Astrocyte (in vitro differentiated cells and primary cell): ENCODE measurements around the gene ITGAE. TPM values are rescaled to one million over a fixed set of nuclear protein-coding genes. Genes with fewer than 3 reads are reported as not detected.

Experiments
- DNase-seq: peaks from one replicate; pipeline ENCODE4 v3.0.0-alpha.2; 2010; ENCODE audit warnings: low read depth
- FAIRE-seq: peaks from 2 replicates; lab custom pipeline; 2011; peaks lifted over from hg19 to GRCh38; lab: Jason Lieb, UNC
- H2AFZ ChIP-seq: 2 replicates; pipeline ENCODE4 v1.6.0; 2012; ENCODE audit warnings: low read depth, low read length, inconsistent platforms
- H3K27ac ChIP-seq: 2 replicates; pipeline ENCODE4 v1.5.1; 2011; ENCODE audit warnings: low read depth, low read length, inconsistent platforms
- H3K27me3 ChIP-seq: 2 replicates; pipeline ENCODE4 v1.6.0; 2011; ENCODE audit warnings: low read length, inconsistent platforms; ENCODE audit not compliant: insufficient read depth
- H3K36me3 ChIP-seq: 2 replicates; pipeline ENCODE4 v1.5.1; 2011; ENCODE audit warnings: low read length, inconsistent platforms; ENCODE audit not compliant: insufficient read depth
- H3K4me1 ChIP-seq: 2 replicates; pipeline ENCODE4 v1.5.1; 2011; ENCODE audit warnings: low read length, inconsistent platforms; ENCODE audit not compliant: insufficient read depth
- H3K4me2 ChIP-seq: 2 replicates; pipeline ENCODE4 v1.6.0; 2012; ENCODE audit warnings: low read length, inconsistent platforms
- H3K4me3 ChIP-seq: 2 replicates; pipeline ENCODE4 v1.5.1; 2011; ENCODE audit warnings: low read depth, mild to moderate bottlenecking, low read length, inconsistent platforms; ENCODE audit not compliant: insufficient read depth
- H3K79me2 ChIP-seq: 2 replicates; pipeline ENCODE4 v1.6.0; 2012; ENCODE audit warnings: mild to moderate bottlenecking, low read length, inconsistent platforms; ENCODE audit not compliant: insufficient read depth
- H3K9ac ChIP-seq: 2 replicates; pipeline ENCODE4 v1.6.0; 2012; ENCODE audit warnings: mild to moderate bottlenecking, low read length, inconsistent platforms
- H3K9me3 ChIP-seq: 2 replicates; pipeline ENCODE4 v1.5.1; 2012; ENCODE audit warnings: low read depth, mild to moderate bottlenecking, low read length, inconsistent platforms; ENCODE audit not compliant: insufficient read depth
- H4K20me1 ChIP-seq: 2 replicates; pipeline ENCODE4 v1.6.0; 2012; ENCODE audit warnings: low read length, inconsistent platforms; ENCODE audit not compliant: insufficient read depth
- H3K27ac Mint-ChIP-seq: one replicate; pipeline ENCODE4 v1.8.0; 2021; ENCODE audit warnings: mild to moderate bottlenecking, mixed read lengths; ENCODE audit not compliant: unreplicated experiment
- H3K27me3 Mint-ChIP-seq: one replicate; pipeline ENCODE4 v1.8.0; 2021; ENCODE audit warnings: low read depth, mixed read lengths; ENCODE audit not compliant: unreplicated experiment
- H3K36me3 Mint-ChIP-seq: one replicate; pipeline ENCODE4 v1.8.0; 2021; ENCODE audit warnings: low read depth, mixed read lengths; ENCODE audit not compliant: unreplicated experiment
- H3K4me1 Mint-ChIP-seq: one replicate; pipeline ENCODE4 v1.8.0; 2021; ENCODE audit warnings: low read depth, mixed read lengths; ENCODE audit not compliant: unreplicated experiment
- H3K4me3 Mint-ChIP-seq: one replicate; pipeline ENCODE4 v1.8.0; 2021; ENCODE audit warnings: mild to moderate bottlenecking, moderate library complexity, mixed read lengths; ENCODE audit not compliant: unreplicated experiment
- H3K9me3 Mint-ChIP-seq: one replicate; pipeline ENCODE4 v1.8.0; 2021; ENCODE audit warnings: mild to moderate bottlenecking, mixed read lengths; ENCODE audit not compliant: unreplicated experiment
- CTCF ChIP-seq: IDR thresholded peaks from 2 replicates; pipeline ENCODE4 v1.5.1; 2011; ENCODE audit warnings: low read depth, mild to moderate bottlenecking, inconsistent platforms, low read length, moderate library complexity; ENCODE audit not compliant: insufficient read depth
- EZH2 ChIP-seq: IDR thresholded peaks from 2 replicates; pipeline ENCODE4 v1.6.1; 2012; ENCODE audit warnings: mild to moderate bottlenecking, low read length, inconsistent platforms; ENCODE audit not compliant: insufficient read depth
- total RNA-seq: library from RNA; stranded (reverse); gene quantifications from 2 replicates; pipeline ENCODE4 v1.2.1, GENCODE V29; 2021

Gene ITGAE
- total RNA-seq, 1 donor from 2014 or later, result 30.9 TPM

- Histone ChIP-seq H2AFZ (peak overlapping the region; percentile 38), H3K27me3 (no peaks in the 10 kb centered on the region), H3K9ac (peak overlapping the region; percentile 69), H3K36me3 (no peaks in the 10 kb centered on the region), H3K4me1 (peaks cover 64% of the 10 kb centered on the region), H3K9me3 (no peaks in the 10 kb centered on the region), H4K20me1 (no peaks in the 10 kb centered on the region), H3K4me2 (peak overlapping the region; percentile 64), H3K79me2 (no peaks in the 10 kb centered on the region), H3K4me3 (no peak overlapping the region), H3K27ac (peak overlapping the region; percentile 87)
- no peak for DNase-seq
- no peak for FAIRE-seq
- no peak overlapping the region for H3K4me3 Mint-ChIP-seq
- H3K36me3 Mint-ChIP-seq, result peaks cover 3% of the 10 kb centered on the region
- TF ChIP-seq EZH2, result no peak
- TF ChIP-seq CTCF, result no peak
- no peaks in the 10 kb centered on the region for H3K27me3 Mint-ChIP-seq
- no peaks in the 10 kb centered on the region for H3K9me3 Mint-ChIP-seq
- H3K4me1 Mint-ChIP-seq, result peaks cover 48% of the 10 kb centered on the region
- H3K27ac Mint-ChIP-seq, result peak overlapping the region; percentile 64
Observed at GRCh38 chr17:3796110-3796821, 4.7 kb downstream of the ITGAE start.

GRCh38 chr17:3795390-3796102 lies 5.4 kb downstream of the ITGAE start:
- Histone ChIP-seq H3K4me2 (peak overlapping the region; percentile 64), H3K4me1 (peaks cover 60% of the 10 kb centered on the region), H4K20me1 (no peaks in the 10 kb centered on the region), H3K79me2 (no peaks in the 10 kb centered on the region), H3K4me3 (no peak overlapping the region), H3K9ac (peak overlapping the region; percentile 69), H3K9me3 (no peaks in the 10 kb centered on the region), H3K27me3 (no peaks in the 10 kb centered on the region), H2AFZ (peak overlapping the region; percentile 66), H3K27ac (peak overlapping the region; percentile 87), H3K36me3 (no peaks in the 10 kb centered on the region)
- H3K9me3 Mint-ChIP-seq, result no peaks in the 10 kb centered on the region
- H3K4me3 Mint-ChIP-seq, result peak overlapping the region; percentile 64
- no peak for FAIRE-seq
- H3K36me3 Mint-ChIP-seq, result peaks cover 3% of the 10 kb centered on the region
- TF ChIP-seq EZH2, result no peak
- TF ChIP-seq CTCF, result no peak
- H3K4me1 Mint-ChIP-seq, result peaks cover 47% of the 10 kb centered on the region
- peak overlapping the region; percentile 98 for H3K27ac Mint-ChIP-seq
- no peak for DNase-seq
- H3K27me3 Mint-ChIP-seq, result no peaks in the 10 kb centered on the region
